GM18520 (cell line): ENCODE measurements around the gene VCL.
"Not testable (repeated sequence)": the region's sequence is repeated elsewhere in the genome, so short reads cannot be mapped to it uniquely, and the experiment has no call there.

Source experiments
- ATAC-seq: cut with Tn5 transposase; IDR thresholded peaks from one replicate; pipeline ENCODE4 v1.9.1; 2021; ENCODE audit not compliant: unreplicated experiment

Gene VCL

GRCh38 chr10:73997787-73998622, at the start of gene VCL:
Gene VCL, plus strand, starts transcription at chr10:73998116. Its CDS starts 92 bp downstream, at chr10:73998208.
- ATAC-seq: peak; percentile 99

GRCh38 chr10:73948947-73949633, 48.8 kb upstream of the VCL start:
- ATAC-seq: no peak

- no peak for ATAC-seq
Observed at GRCh38 chr10:73950155-73950948, 47.6 kb upstream of the VCL start.

- no peak for ATAC-seq
Observed at GRCh38 chr10:73953665-73954064, 44.3 kb upstream of the VCL start.

GRCh38 chr10:73954737-73955136, 43.2 kb upstream of the VCL start:
- ATAC-seq: no peak

GRCh38 chr10:73955719-73956118, 42.2 kb upstream of the VCL start:
- ATAC-seq: no peak

GRCh38 chr10:73956476-73957359, 41.2 kb upstream of the VCL start:
- no peak for ATAC-seq

GRCh38 chr10:73959484-73960243, 38.3 kb upstream of the VCL start:
- no peak for ATAC-seq

- no peak for ATAC-seq
Observed at GRCh38 chr10:73962386-73962785, 35.5 kb upstream of the VCL start.

GRCh38 chr10:73963533-73963932, 34.4 kb upstream of the VCL start:
- not testable (repeated sequence) for ATAC-seq

- no peak for ATAC-seq
Observed at GRCh38 chr10:73964743-73965142, 33.2 kb upstream of the VCL start.

GRCh38 chr10:73965267-73965889, 32.5 kb upstream of the VCL start:
- not testable (repeated sequence) for ATAC-seq

- ATAC-seq: no peak
Observed at GRCh38 chr10:73965890-73966768, 31.8 kb upstream of the VCL start.

GRCh38 chr10:73967022-73967429, 30.9 kb upstream of the VCL start:
- no peak for ATAC-seq

- no peak for ATAC-seq
Observed at GRCh38 chr10:73967544-73967943, 30.4 kb upstream of the VCL start.

- no peak for ATAC-seq
Observed at GRCh38 chr10:73968098-73968521, 29.8 kb upstream of the VCL start.

- ATAC-seq: no peak
Observed at GRCh38 chr10:73969224-73969841, 28.6 kb upstream of the VCL start.

GRCh38 chr10:73970845-73971244, 27.1 kb upstream of the VCL start:
- ATAC-seq: no peak
